H1 (cell line): ENCODE results near the gene PCNX1. TPM values are rescaled to one million over a fixed set of nuclear protein-coding genes. Genes with fewer than 3 reads are reported as not detected.

Source experiments
- FOSL1 ChIP-seq: IDR thresholded peaks from 2 replicates; pipeline ENCODE4 v1.6.1; 2011; ENCODE audit warnings: mild to moderate bottlenecking, low read depth, low read length, moderate library complexity; ENCODE audit not compliant: insufficient read depth
- KDM1A ChIP-seq: fragments of 200-600, 300-600 bp; sonication (generic); IDR thresholded peaks from 2 replicates; pipeline ENCODE4 v1.7.1; 2016; ENCODE audit warnings: mild to moderate bottlenecking, low read length, borderline replicate concordance
- POLR2AphosphoS5 ChIP-seq: IDR thresholded peaks from 2 replicates; pipeline ENCODE4 v1.6.1; 2011; ENCODE audit warnings: low read depth, low read length
- polyA plus RNA-seq, 7 experiments: library from polyadenylated mRNA; depleted of rRNA in 3 of 7; stranded (reverse) in 5 of 7; unstranded in 2 of 7; fragments of >200 nt in 5 of 7; fragments of 200-250 nt in 2 of 7; gene quantifications; 1 replicate in 5 of 7; 2 replicates in 1 of 7; 4 replicates in 1 of 7; pipeline versions ENCODE4 v1.2.1 to v1.2.3, GENCODE V29; 2011 to 2013; ENCODE audit warnings: missing spikeins in 2 of 7, mixed read lengths in 2 of 7
- total RNA-seq: library from RNA; stranded (reverse); fragmentation: NEBNext Ultra II Directional; extraction: Animal tissue kit (Norgen Biotek cat#: 25700); gene quantifications from 2 replicates; pipeline ENCODE4 v1.2.1, GENCODE V29; 2021
- TF ChIP-seq, protein P1 (sequence below): fragments of 300-600 bp; sonication (generic); IDR thresholded peaks from 2 replicates; pipeline ENCODE4 v1.7.1; 2012; ENCODE audit warnings: low read length, moderate library complexity, mild to moderate bottlenecking, inconsistent platforms; ENCODE audit not compliant: insufficient replicate concordance

The PCNX1 gene
- total and polyA plus RNA-seq, 2 of the 8 experiments (the other 6 are each of a cell fraction or from before 2014, with no cell fraction given), result 37.7 to 53.2 TPM

DNA sequence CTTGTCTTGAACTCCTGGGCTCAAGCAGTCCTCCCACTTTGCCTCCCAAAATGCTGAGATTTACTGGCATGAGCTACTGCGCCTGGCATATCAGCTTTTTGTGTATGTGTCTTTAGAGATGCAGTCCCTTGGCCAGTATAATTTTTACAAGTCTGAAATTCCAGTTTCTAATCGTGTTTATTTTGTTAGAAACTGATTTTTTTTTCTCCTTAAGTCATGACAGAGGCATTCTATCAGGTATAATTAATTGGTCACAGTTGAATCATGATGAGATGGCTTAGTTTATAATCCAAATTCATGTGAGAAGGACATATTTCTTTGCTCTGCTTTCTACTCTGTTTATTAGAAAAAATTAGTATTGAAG is 98.9 kb downstream of the PCNX1 start (continued):
- TF ChIP-seq, protein P1, sequence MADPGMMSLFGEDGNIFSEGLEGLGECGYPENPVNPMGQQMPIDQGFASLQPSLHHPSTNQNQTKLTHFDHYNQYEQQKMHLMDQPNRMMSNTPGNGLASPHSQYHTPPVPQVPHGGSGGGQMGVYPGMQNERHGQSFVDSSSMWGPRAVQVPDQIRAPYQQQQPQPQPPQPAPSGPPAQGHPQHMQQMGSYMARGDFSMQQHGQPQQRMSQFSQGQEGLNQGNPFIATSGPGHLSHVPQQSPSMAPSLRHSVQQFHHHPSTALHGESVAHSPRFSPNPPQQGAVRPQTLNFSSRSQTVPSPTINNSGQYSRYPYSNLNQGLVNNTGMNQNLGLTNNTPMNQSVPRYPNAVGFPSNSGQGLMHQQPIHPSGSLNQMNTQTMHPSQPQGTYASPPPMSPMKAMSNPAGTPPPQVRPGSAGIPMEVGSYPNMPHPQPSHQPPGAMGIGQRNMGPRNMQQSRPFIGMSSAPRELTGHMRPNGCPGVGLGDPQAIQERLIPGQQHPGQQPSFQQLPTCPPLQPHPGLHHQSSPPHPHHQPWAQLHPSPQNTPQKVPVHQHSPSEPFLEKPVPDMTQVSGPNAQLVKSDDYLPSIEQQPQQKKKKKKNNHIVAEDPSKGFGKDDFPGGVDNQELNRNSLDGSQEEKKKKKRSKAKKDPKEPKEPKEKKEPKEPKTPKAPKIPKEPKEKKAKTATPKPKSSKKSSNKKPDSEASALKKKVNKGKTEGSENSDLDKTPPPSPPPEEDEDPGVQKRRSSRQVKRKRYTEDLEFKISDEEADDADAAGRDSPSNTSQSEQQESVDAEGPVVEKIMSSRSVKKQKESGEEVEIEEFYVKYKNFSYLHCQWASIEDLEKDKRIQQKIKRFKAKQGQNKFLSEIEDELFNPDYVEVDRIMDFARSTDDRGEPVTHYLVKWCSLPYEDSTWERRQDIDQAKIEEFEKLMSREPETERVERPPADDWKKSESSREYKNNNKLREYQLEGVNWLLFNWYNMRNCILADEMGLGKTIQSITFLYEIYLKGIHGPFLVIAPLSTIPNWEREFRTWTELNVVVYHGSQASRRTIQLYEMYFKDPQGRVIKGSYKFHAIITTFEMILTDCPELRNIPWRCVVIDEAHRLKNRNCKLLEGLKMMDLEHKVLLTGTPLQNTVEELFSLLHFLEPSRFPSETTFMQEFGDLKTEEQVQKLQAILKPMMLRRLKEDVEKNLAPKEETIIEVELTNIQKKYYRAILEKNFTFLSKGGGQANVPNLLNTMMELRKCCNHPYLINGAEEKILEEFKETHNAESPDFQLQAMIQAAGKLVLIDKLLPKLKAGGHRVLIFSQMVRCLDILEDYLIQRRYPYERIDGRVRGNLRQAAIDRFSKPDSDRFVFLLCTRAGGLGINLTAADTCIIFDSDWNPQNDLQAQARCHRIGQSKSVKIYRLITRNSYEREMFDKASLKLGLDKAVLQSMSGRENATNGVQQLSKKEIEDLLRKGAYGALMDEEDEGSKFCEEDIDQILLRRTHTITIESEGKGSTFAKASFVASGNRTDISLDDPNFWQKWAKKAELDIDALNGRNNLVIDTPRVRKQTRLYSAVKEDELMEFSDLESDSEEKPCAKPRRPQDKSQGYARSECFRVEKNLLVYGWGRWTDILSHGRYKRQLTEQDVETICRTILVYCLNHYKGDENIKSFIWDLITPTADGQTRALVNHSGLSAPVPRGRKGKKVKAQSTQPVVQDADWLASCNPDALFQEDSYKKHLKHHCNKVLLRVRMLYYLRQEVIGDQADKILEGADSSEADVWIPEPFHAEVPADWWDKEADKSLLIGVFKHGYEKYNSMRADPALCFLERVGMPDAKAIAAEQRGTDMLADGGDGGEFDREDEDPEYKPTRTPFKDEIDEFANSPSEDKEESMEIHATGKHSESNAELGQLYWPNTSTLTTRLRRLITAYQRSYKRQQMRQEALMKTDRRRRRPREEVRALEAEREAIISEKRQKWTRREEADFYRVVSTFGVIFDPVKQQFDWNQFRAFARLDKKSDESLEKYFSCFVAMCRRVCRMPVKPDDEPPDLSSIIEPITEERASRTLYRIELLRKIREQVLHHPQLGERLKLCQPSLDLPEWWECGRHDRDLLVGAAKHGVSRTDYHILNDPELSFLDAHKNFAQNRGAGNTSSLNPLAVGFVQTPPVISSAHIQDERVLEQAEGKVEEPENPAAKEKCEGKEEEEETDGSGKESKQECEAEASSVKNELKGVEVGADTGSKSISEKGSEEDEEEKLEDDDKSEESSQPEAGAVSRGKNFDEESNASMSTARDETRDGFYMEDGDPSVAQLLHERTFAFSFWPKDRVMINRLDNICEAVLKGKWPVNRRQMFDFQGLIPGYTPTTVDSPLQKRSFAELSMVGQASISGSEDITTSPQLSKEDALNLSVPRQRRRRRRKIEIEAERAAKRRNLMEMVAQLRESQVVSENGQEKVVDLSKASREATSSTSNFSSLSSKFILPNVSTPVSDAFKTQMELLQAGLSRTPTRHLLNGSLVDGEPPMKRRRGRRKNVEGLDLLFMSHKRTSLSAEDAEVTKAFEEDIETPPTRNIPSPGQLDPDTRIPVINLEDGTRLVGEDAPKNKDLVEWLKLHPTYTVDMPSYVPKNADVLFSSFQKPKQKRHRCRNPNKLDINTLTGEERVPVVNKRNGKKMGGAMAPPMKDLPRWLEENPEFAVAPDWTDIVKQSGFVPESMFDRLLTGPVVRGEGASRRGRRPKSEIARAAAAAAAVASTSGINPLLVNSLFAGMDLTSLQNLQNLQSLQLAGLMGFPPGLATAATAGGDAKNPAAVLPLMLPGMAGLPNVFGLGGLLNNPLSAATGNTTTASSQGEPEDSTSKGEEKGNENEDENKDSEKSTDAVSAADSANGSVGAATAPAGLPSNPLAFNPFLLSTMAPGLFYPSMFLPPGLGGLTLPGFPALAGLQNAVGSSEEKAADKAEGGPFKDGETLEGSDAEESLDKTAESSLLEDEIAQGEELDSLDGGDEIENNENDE, result no peak
- TF ChIP-seq POLR2AphosphoS5, result no peak
- TF ChIP-seq FOSL1, result no peak
- TF ChIP-seq KDM1A, result no peak
- TF ChIP-seq, all 59 proteins: peak for 0
